ENCODE results near the gene RAB3GAP2. TPM values are rescaled to one million over a fixed set of nuclear protein-coding genes. Genes with fewer than 3 reads are reported as not detected.
"Not testable (repeated sequence)": the region's sequence is repeated elsewhere in the genome, so short reads cannot be mapped to it uniquely, and the experiment has no call there.

The RAB3GAP2 gene
- total RNA-seq, 1 donor from 2014 or later: 51.4 TPM

GRCh38 chr1:220207411-220207810 lies 64.8 kb downstream of the RAB3GAP2 start:
- Mint-ChIP-seq H3K4me1 (ENCODE audit: low read depth) (peaks cover 8% of the 10 kb centered on the region), H3K9me3 (no peaks in the 10 kb centered on the region), H3K27ac (no peak overlapping the region), H3K27me3 (ENCODE audit: insufficient read depth) (no peaks in the 10 kb centered on the region), H3K4me3 (no peak overlapping the region), H3K36me3 (ENCODE audit: low read depth) (peaks cover 47% of the 10 kb centered on the region)
- intact Hi-C loops (cut with micrococcal nuclease): no loop called here
- DNase-seq (ENCODE audit: low spot score): no peak

- H3K27me3 Mint-ChIP-seq (ENCODE audit: insufficient read depth); DNase-seq (ENCODE audit: low spot score); H3K9me3 Mint-ChIP-seq; intact Hi-C loops (cut with micrococcal nuclease); H3K27ac Mint-ChIP-seq; H3K4me3 Mint-ChIP-seq; H3K4me1 Mint-ChIP-seq (ENCODE audit: low read depth): not testable (repeated sequence)
- H3K36me3 Mint-ChIP-seq (ENCODE audit: low read depth): peaks cover 32% of the 10 kb centered on the region
These were observed 67.5 kb downstream of the RAB3GAP2 start for GRCh38 chr1:220204758-220205157.

- no peaks in the 10 kb centered on the region for H3K27me3 Mint-ChIP-seq (ENCODE audit: insufficient read depth)
- H3K9me3 Mint-ChIP-seq: no peaks in the 10 kb centered on the region
- peaks cover 24% of the 10 kb centered on the region for H3K36me3 Mint-ChIP-seq (ENCODE audit: low read depth)
- H3K4me1 Mint-ChIP-seq (ENCODE audit: low read depth): no peaks in the 10 kb centered on the region
- H3K4me3 Mint-ChIP-seq: no peak overlapping the region
- intact Hi-C loops (cut with micrococcal nuclease): no loop called here
- H3K27ac Mint-ChIP-seq: no peak overlapping the region
- DNase-seq (ENCODE audit: low spot score): no peak
These were observed 68.4 kb downstream of the RAB3GAP2 start for GRCh38 chr1:220203816-220204215.

- no peaks in the 10 kb centered on the region for H3K9me3 Mint-ChIP-seq
- peaks cover 5% of the 10 kb centered on the region for H3K36me3 Mint-ChIP-seq (ENCODE audit: low read depth)
- no peak overlapping the region for H3K4me3 Mint-ChIP-seq
- DNase-seq (ENCODE audit: low spot score): no peak
- no peaks in the 10 kb centered on the region for H3K27me3 Mint-ChIP-seq (ENCODE audit: insufficient read depth)
- no peak overlapping the region for H3K27ac Mint-ChIP-seq
- intact Hi-C loops (cut with micrococcal nuclease): no loop called here
- no peaks in the 10 kb centered on the region for H3K4me1 Mint-ChIP-seq (ENCODE audit: low read depth)
These were observed 73.9 kb downstream of the RAB3GAP2 start for GRCh38 chr1:220198186-220199005.

- Mint-ChIP-seq H3K27me3 (ENCODE audit: insufficient read depth) (no peaks in the 10 kb centered on the region), H3K9me3 (no peaks in the 10 kb centered on the region), H3K4me1 (ENCODE audit: low read depth) (no peaks in the 10 kb centered on the region), H3K36me3 (ENCODE audit: low read depth) (peaks cover 16% of the 10 kb centered on the region), H3K27ac (no peak overlapping the region), H3K4me3 (no peak overlapping the region)
- no peak for DNase-seq (ENCODE audit: low spot score)
- intact Hi-C loops (cut with micrococcal nuclease): no loop called here
These were observed 76.6 kb downstream of the RAB3GAP2 start for GRCh38 chr1:220195701-220196100.

GRCh38 chr1:220189750-220190347 lies 82.4 kb downstream of the RAB3GAP2 start:
- H3K36me3 Mint-ChIP-seq (ENCODE audit: low read depth): peaks cover 22% of the 10 kb centered on the region
- intact Hi-C loops (cut with micrococcal nuclease): loop anchor here (5.0 kb wide), 1 partner anchor 542 kb away; no protein-coding TSS in a partner anchor
- H3K27me3 Mint-ChIP-seq (ENCODE audit: insufficient read depth): no peaks in the 10 kb centered on the region
- no peaks in the 10 kb centered on the region for H3K4me1 Mint-ChIP-seq (ENCODE audit: low read depth)
- DNase-seq (ENCODE audit: low spot score): no peak
- H3K9me3 Mint-ChIP-seq: no peaks in the 10 kb centered on the region
- no peak overlapping the region for H3K4me3 Mint-ChIP-seq
- H3K27ac Mint-ChIP-seq: no peak overlapping the region

GRCh38 chr1:220188538-220188937 lies 83.7 kb downstream of the RAB3GAP2 start:
- Mint-ChIP-seq H3K27ac (no peak overlapping the region), H3K36me3 (ENCODE audit: low read depth) (peaks cover 22% of the 10 kb centered on the region), H3K9me3 (no peaks in the 10 kb centered on the region), H3K4me3 (no peak overlapping the region), H3K4me1 (ENCODE audit: low read depth) (no peaks in the 10 kb centered on the region), H3K27me3 (ENCODE audit: insufficient read depth) (no peaks in the 10 kb centered on the region)
- no peak for DNase-seq (ENCODE audit: low spot score)
- intact Hi-C loops (cut with micrococcal nuclease): no loop called here

- Mint-ChIP-seq H3K4me1 (ENCODE audit: low read depth) (no peaks in the 10 kb centered on the region), H3K9me3 (no peaks in the 10 kb centered on the region), H3K4me3 (no peak overlapping the region), H3K27ac (no peak overlapping the region), H3K27me3 (ENCODE audit: insufficient read depth) (no peaks in the 10 kb centered on the region), H3K36me3 (ENCODE audit: low read depth) (peaks cover 21% of the 10 kb centered on the region)
- DNase-seq (ENCODE audit: low spot score): no peak
- intact Hi-C loops (cut with micrococcal nuclease): no loop called here
These were observed 85.5 kb downstream of the RAB3GAP2 start for GRCh38 chr1:220186752-220187151.

- peaks cover 17% of the 10 kb centered on the region for H3K36me3 Mint-ChIP-seq (ENCODE audit: low read depth)
- H3K27me3 Mint-ChIP-seq (ENCODE audit: insufficient read depth): no peaks in the 10 kb centered on the region
- H3K4me3 Mint-ChIP-seq: no peak overlapping the region
- no peaks in the 10 kb centered on the region for H3K9me3 Mint-ChIP-seq
- DNase-seq (ENCODE audit: low spot score): no peak
- no peak overlapping the region for H3K27ac Mint-ChIP-seq
- H3K4me1 Mint-ChIP-seq (ENCODE audit: low read depth): no peaks in the 10 kb centered on the region
- intact Hi-C loops (cut with micrococcal nuclease): no loop called here
These were observed 87.7 kb downstream of the RAB3GAP2 start for GRCh38 chr1:220184506-220184905.

GRCh38 chr1:220182656-220183055 lies 89.6 kb downstream of the RAB3GAP2 start:
- no peak overlapping the region for H3K27ac Mint-ChIP-seq
- H3K36me3 Mint-ChIP-seq (ENCODE audit: low read depth): peaks cover 18% of the 10 kb centered on the region
- no peak overlapping the region for H3K4me3 Mint-ChIP-seq
- intact Hi-C loops (cut with micrococcal nuclease): no loop called here
- no peak for DNase-seq (ENCODE audit: low spot score)
- H3K27me3 Mint-ChIP-seq (ENCODE audit: insufficient read depth): no peaks in the 10 kb centered on the region
- no peaks in the 10 kb centered on the region for H3K4me1 Mint-ChIP-seq (ENCODE audit: low read depth)
- H3K9me3 Mint-ChIP-seq: no peaks in the 10 kb centered on the region

GRCh38 chr1:220182111-220182510 lies 90.1 kb downstream of the RAB3GAP2 start:
- no peaks in the 10 kb centered on the region for H3K27me3 Mint-ChIP-seq (ENCODE audit: insufficient read depth)
- peaks cover 22% of the 10 kb centered on the region for H3K36me3 Mint-ChIP-seq (ENCODE audit: low read depth)
- no peak overlapping the region for H3K27ac Mint-ChIP-seq
- DNase-seq (ENCODE audit: low spot score): no peak
- intact Hi-C loops (cut with micrococcal nuclease): no loop called here
- no peak overlapping the region for H3K4me3 Mint-ChIP-seq
- no peaks in the 10 kb centered on the region for H3K4me1 Mint-ChIP-seq (ENCODE audit: low read depth)
- no peaks in the 10 kb centered on the region for H3K9me3 Mint-ChIP-seq

GRCh38 chr1:220176540-220176939 lies 95.7 kb downstream of the RAB3GAP2 start:
- Mint-ChIP-seq H3K27ac (no peak overlapping the region), H3K4me1 (ENCODE audit: low read depth) (peaks cover 5% of the 10 kb centered on the region), H3K36me3 (ENCODE audit: low read depth) (peaks cover 41% of the 10 kb centered on the region), H3K9me3 (no peaks in the 10 kb centered on the region), H3K4me3 (no peak overlapping the region), H3K27me3 (ENCODE audit: insufficient read depth) (no peaks in the 10 kb centered on the region)
- intact Hi-C loops (cut with micrococcal nuclease): no loop called here
- no peak for DNase-seq (ENCODE audit: low spot score)

GRCh38 chr1:220170836-220171526 lies 101.3 kb downstream of the RAB3GAP2 start:
- Mint-ChIP-seq H3K4me3 (no peak overlapping the region), H3K4me1 (ENCODE audit: low read depth) (peaks cover 5% of the 10 kb centered on the region), H3K27me3 (ENCODE audit: insufficient read depth) (no peaks in the 10 kb centered on the region), H3K9me3 (no peaks in the 10 kb centered on the region), H3K27ac (no peak overlapping the region), H3K36me3 (ENCODE audit: low read depth) (peaks cover 57% of the 10 kb centered on the region)
- no peak for DNase-seq (ENCODE audit: low spot score)
- intact Hi-C loops (cut with micrococcal nuclease): no loop called here

All from activated T-helper 1 cell treated with anti-CD3 and anti-CD28 coated beads, Interleukin-12 subunit alpha, Interleukin-12 subunit beta, Interleukin-2, Interleukin-4 antibody, amounts not matched to agents 30 ng/mL and 10 ng/mL and 1 ng/mL, durations not matched to agents 14 hours and 24 hours and 36 hours (primary cell).